GM03348 (cell line): ENCODE data around the gene FOXP1.

Source experiments
- DNase-seq: peaks from one replicate; pipeline ENCODE4 v3.0.0; 2012; ENCODE audit warnings: low spot score

The FOXP1 gene

DNA sequence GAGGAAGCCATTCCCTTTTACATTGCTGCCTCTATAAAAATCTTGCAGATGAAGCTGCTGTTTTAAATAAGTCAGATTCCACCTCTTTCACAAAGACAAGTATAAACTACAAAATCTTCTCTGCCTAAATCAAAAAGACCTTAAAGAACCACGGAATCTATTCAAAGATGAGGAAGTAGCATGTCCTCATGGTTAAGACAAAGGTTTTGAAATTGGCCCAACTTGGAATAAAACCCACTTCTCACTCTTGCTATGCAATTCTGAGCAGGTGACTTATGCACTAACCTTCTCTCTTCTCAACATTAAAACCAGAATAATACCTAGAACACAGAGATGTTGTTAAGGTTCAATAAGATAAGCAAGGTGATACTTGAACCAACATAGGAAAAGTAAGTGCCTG lies 97.6 kb downstream of the FOXP1 start:
- DNase-seq, result no peak

DNA sequence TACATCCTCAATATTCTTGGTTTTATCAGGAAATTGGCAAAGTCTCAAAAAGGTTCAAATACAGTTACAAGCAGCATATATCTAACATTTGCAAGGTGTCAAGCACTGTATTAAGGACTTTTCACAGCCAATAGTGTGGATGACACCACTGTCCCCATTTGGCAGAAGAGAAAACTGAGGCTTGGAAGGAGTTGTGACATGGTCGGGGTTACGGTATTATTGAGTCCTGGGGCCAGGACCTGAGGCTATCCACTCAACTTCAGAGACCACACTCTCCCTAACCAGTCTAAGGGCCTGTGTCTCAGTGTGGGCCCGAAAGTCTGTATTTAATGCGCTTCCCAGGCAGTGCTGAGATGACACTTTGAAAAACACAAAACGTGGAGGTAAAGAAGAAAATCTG lies 99.1 kb downstream of the FOXP1 start:
- DNase-seq, result no peak

DNA sequence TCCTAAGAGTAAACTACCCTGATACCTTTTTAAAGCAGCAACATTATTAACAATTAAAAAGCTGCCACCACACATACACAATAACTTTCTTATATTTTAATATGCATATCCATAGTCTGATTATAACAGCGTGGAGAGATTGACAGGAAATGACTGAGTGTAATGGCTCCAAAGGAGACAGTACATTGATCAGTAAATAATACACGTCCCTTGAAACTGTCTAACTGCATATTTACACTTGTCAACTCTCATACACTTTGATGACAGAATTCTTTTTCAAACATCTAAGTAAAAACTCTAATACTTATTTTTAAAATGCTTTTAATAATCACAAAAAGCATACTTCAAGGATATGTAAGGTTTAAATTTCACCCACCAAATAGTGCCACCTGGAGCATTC lies 99.5 kb downstream of the FOXP1 start:
- DNase-seq, result no peak

DNA sequence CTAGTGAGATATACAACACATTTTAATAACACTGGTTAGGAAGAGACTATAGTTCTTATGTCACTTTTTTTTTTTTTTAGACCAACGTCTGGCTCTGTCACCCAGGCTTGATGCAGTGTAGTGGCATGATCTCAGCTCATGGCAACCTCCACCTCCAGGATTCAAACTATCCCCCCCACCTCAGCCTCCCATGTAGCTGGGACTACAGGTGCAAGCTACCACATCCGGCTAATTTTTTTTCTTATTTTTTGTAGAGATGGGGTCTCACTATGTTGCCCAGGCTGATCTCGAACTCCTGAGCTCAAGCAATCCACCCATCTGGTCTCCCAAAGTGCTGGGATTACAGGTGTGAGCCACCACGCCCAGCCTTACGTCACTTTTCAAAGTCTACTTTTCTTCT lies 100.8 kb downstream of the FOXP1 start:
- DNase-seq, result no peak

DNA sequence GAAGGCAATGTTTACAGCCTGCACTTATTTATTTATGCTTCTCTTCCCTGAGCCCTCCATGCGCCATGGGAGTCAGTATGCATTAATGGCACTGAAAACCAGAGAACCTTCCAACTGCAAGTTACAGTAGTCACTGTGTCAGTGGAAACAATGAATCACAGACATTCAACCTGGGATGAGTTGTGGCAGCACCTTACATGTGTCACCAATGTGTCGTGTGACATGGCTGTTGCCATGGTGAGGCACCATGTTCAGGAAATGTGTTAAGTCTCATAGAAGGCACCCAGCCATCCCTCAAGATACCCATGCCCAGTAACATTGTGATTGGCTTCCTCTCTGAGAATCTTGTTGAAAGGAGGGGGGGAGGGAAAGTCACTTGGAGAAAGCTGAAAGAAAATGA lies 105.0 kb downstream of the FOXP1 start:
- DNase-seq, result no peak

DNA sequence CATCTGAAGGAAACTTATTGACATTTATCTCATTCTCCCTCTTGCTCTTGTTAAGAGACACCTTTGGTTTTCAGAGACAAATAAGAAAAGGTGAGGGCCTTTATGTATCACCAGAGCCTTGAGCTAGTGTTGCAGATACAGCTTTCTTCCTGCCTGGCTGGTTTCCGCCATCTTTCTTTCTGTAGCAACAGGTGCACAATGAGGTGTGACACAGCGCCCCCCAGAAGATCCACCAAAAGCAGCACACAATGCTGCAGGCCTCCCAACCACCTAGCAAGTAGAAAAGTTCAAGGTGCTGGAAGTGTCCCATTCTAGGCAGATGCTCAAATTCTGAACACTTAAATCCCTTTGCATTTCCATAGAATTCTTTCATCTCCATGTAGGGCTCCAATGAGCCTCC lies 106.6 kb downstream of the FOXP1 start:
- no peak for DNase-seq

DNA sequence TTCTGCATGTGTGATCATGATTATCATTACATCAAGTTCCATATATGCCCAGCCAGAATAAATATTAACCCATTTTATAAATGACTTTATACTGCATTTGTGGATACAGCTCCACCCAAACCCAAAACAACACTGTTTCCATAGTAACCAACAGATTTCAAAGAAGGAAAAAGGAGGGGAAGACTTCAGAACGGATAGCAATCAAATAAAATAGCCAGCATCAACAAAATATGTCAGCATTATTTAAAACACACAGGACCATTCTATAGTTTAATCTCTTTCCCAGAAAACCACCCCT lies 114.4 kb downstream of the FOXP1 start:
- DNase-seq, result no peak

DNA sequence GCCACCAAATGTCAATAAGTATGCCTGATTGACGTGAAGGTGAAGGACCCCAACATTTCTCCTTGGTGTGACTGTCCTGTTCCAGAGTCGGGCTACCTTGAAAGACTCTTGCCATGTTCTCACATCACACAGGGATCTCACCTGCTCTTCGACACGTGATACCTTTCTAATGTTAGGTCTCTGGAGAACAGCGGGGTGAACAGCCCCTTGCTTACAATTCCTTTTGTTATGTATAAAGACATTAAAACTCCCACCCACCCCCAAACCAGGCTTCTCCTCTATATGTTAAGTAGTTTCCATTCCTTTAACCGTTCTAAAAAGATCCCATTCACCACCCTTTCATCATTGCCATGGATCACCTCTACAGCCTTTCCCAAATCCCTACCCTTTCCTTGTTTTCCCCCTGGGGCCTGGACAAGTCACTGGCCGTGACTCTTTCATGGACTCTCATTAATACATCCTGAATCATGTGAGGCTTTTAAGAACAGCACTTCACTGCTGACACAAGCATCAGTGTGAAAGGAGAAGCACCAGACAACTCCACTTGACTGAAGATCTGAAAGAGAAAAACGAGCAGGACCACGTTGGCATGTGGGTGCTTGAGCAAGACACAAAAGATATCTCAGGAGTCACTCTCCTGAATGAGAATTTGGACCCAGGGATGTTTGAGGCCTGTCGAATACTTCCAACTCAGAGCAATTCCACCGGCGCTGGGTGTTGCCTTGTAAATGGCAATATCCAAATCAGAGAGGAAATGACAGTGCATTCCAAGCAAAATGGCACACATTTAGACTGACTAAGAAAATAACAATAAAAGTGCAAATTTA lies 115.0 kb downstream of the FOXP1 start:
- DNase-seq, result no peak

DNA sequence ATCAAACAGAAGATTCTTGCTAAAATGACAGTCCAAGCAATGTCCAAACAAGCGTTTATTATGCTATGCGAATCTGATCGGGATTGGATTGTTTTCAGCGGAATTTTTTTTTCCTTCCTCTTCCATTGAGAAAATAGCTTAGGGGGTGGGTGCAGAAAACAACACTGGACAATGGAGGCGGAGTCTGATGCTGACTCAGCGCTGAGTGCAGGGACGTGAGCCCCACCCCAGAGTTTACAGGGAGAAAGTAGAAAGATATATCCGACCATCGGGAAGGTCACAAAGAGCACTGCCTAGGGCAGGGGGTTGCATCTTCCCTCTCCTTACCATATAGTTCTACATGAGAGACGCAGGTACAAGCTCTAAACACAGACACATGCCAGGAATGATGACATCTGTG lies 117.0 kb downstream of the FOXP1 start:
- no peak for DNase-seq

DNA sequence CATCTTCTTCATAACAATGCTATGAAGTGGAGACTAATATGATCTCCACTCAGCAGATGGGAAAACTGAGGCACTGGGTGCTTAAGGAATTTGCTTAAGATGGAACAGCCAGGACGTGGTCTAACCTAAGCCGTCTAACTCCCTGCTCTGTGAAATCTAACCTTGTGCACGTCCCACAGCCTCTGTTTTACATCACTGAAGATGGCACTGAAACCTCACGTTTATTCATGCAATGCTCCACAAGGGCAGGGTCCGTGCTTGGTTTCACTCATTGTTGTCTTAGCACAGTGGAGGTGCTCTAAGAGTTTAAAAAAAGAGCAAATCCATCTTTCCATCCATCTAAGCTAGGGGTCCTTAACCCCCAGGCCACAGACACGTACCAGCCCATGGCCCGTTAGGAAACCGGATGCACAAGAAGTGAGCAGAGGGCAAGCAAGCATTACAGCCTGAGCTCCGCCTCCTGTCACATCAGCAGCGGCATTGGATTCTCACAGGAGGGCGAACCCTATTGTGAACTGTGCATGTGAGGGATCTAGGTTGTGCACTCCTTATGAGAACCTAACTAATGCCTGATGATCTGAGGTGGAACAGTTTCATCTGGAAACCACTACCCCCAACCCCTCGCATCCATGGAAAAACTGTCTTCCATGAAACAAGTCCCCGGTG lies 118.0 kb downstream of the FOXP1 start:
- DNase-seq, result no peak

DNA sequence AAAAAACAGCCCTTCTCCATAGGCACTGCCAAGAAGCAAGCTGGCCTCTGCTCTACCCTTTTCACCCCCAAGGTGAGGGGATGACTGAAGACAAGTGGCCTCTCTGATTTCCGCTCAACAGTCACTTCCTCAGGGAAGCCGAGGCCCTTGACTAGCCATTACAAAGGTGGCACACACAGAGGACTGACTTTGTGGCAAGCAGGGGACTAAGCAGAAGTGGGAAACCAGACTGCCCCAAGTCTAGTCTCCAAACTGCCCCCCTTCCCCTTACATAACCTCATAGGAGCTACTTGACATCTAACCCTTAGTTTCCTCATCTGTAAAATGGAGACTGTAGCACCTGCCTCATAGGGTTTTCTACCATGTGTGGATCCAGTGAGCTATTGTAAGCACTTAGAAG lies 118.9 kb downstream of the FOXP1 start:
- no peak for DNase-seq

DNA sequence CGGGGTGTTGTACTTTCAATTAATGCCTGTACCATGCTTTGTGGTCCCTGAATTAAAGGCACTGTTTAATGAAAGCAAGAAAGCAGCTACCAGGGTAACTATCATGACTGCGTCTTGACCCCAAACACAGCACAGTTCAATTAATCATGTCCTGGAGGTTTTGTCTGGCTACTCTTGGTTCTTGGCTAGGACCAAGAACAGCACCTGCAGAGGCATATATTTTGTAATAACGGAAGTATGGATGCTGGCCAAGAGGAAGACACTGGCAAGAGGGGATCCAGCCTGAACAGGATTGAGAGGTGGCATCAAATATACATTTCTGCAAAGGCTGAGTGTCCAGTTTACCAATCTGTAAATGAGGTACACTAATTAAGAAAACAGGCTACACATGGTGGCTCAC lies 119.9 kb downstream of the FOXP1 start:
- no peak for DNase-seq

DNA sequence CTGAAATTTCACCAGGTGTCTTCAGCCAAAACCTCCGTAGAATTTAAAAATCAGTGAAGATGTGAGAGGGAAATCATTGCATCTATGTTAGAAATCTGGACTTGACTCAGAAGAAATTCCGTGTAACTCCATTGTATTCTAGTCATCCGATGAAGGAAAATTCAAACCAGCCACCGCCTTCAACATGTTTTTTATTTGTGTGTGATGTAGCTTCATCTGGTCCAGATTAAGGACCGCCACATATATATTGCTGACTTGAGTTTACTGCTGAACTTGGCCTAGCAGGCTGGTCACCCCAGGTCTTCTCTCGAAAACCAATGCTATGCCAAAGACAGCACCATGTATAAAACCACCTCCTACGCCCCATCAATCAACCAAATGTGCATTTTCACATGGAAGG lies 120.9 kb downstream of the FOXP1 start:
- DNase-seq, result no peak

DNA sequence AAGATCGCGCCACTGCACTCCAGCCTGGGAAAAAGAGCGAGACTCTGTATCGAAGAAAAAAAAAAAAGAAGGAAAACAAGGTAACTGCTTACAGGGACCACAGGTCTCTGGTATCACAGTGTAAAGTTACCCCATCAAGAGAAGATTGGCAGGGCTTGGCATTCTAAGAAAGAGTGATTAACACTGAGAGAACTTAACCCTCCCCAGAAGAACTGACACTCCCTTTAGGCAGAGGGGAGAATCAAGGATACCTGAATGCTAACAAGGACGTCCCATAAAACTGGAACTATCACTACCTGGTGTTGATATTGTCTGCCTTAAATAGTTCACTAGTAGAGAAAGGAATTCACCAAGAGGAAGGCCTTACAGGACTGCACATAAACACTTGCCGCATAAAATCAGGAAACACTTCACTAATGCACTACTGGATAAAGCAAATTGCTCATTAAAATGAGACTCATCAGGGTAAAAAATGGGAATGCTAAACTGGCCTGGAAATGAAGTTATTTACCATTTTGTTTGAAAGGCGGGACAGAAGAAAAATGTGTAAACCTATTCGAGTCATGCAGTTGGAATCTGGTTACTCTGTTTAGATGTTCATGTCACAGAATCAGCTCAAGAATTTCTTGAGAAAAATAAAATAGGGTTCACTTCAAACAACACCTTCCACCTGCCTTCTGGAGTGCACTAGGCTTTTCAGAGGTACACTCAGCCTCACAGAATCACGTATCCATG lies 121.6 kb downstream of the FOXP1 start:
- peak; percentile 20 for DNase-seq

DNA sequence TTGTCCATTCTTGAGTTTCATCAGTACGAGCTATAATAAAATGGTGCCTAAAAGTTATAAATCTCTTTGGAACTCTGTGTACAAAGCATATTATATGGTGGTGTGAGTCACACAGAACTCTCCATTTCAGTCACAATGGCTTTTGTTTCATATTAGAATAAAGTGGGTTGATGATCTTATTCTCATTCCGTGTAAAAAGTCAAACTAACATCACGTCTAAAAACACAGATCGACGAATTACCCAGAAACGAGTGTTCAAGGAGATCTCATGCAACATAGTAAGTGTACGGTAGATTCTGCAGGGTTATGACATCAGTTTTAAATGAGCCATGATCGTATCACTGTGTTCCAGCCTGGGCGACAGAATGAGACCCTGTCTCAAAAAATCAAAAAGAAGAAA lies 122.4 kb downstream of the FOXP1 start:
- no peak for DNase-seq

DNA sequence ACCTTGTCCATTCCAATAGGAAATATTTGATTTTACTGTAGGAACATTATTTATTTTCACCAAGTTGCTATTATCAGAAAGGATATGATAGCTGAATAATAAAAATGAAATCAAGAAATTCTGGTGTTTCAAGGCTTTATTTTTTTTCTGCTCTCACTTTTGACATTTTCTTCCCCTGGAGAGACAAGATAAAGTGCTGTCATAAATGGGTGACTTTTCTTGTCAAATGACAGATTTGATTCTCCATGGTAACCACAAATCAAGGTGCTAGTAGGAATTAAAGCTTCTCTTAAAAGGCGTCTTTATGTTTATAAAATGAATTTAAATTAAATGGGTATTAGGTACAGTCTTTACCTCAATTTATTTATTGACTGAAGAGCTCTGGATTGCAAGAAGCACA lies 124.6 kb downstream of the FOXP1 start:
- no peak for DNase-seq

DNA sequence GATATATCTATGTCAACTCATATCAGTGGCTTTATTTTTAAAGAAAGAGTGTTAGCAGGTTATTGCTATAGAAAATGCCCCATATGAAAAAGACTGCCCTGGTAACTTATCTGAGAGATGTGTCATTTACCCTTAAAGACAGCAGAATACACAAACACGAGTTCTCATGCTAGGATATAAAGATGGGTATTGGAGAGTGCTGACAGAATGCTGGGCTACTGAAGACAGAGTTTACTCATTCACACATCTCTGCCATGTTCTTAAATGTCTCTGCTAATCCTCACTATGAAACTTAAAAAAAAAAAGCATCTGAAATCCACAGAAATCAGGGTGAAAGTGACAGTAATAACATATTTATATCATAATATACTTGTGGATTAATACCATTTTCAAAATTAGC lies 126.7 kb downstream of the FOXP1 start:
- no peak for DNase-seq

DNA sequence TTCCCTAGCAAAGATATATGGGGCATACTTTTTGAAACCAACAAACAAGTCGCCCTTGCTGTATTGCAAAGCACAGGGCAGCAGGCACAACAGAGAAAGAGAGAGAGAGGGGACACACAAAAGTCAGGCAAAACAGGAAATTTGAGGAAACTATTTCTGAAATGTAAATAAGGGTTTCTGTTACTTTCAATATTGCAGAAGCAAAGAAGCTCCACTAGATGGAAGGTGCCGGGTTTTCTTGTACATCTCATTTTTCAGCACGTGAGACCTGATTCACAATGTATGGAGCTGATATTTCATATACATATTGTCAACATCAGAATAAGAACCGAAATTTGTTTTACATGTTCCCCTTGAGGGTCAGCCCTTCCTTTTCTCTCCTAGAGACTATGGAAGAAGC lies 127.4 kb downstream of the FOXP1 start:
- DNase-seq, result no peak

DNA sequence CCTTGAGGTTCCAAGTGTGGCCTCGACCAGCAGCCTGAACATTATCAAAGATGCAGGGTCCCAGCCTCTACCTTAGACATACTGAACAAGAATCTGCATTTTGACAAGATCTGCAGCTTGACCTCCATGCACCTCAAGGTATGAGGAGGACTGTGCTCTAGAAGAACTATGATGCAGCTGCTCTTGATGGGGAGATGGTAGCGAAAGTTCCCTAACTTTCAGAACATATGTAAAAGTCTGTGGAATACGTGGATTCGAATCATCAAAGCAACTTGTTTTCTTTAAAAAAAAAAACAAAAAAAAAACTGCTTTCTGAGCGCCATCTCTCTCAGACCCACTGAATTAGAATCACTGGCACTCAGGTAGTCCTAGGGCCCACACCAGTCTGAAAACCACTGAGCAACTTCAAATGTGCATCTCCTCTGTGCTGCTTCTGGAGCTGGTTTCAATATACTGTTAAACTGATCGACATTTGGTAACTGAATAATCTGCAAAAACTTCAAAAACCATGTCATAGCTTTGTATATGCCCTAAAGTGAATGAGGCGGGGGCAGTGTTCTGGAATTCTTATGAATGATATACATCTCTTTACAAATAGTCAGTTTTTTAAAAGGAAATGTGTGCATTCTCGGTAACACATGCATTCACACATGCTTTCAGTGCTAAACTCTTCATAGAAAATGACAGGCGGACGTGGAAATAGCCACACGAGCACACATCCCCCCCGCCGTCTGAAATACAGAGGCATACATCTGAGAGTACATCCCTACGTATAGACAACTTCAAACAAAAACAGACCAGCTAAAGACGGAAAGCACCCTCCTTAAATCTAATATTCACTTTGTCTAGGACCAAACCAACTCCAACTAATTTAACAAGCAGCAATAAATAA lies 128.8 kb downstream of the FOXP1 start:
- no peak for DNase-seq

DNA sequence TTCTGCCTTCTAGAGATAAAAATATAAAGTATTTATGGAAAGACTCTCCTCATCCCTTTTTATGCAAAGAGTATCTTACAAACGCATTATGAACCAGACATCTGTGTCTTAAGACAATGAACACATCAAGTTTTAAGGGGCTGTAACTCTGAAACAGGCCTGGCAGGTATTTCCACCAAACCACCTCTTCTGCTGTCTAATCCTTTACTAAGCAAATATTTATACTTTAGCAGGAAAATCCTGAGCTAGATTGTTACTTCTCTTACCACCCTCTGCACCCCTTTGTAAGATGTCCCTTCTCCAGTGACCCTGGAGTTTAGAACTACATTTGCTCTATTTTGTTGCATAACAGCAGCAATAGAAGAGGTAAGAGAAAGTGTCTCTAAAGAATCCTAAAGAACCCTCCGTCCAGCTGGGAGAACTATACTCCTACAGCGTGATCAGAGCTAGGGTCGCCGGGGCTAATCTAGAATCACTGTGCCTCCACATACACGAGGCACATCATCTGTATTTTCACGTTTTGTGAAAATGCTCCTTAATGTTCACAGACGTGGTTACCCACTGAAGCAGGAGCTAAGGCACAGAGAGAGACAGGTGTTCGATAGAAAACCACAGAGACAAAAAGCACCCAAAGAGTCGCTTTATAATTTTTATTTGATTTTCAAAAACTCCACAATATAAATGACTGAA lies 129.6 kb downstream of the FOXP1 start:
- no peak for DNase-seq

DNA sequence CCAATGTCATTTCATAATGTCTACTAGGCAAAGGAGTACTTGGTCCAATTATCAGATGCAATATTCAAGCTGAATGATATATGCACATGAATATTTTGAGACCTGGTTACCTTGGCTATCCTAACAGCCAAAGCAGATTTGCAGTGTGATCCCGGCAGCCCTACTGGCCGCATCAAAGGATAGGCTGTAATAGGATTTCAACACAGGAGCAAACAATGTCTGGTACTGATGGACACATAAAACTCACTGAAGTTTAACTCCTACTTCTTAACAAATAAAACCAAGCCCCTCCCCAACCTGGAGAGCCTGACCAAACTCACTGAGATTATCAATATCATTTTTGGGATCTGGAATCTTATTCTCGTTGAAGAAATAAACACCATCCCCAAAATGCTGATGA lies 130.2 kb downstream of the FOXP1 start:
- DNase-seq, result no peak

DNA sequence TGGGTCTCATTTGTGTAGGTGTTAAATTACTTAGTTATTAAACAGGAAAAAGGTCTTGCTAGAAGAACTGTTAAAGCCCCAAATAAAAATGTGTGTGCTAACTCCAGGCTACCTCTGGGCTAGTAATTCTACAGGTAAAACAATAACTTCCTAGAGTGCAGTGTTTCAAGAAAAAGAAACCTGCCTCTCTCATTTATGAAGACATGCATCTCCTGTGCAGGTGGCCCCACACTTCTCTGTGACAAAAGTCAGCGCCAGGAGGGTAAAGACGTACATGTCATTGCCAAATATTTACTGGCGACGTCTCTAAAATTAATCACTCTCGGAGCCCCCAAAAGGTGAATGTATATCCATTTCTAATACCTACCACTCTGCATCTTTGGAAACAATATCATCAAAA lies 131.7 kb downstream of the FOXP1 start:
- no peak for DNase-seq
